Erythroblast (primary cell): ENCODE results near the gene TRPM3.
"Not testable (repeated sequence)": the region's sequence is repeated elsewhere in the genome, so short reads cannot be mapped to it uniquely, and the experiment has no call there.

Experiments
- GATA1 ChIP-seq: IDR thresholded peaks from 2 replicates; pipeline ENCODE4 v1.6.1; 2011; ENCODE audit warnings: low read depth, mild to moderate bottlenecking, control low read depth, low read length, moderate library complexity
- POLR2A ChIP-seq: IDR thresholded peaks from 2 replicates; pipeline ENCODE4 v1.6.1; 2011; ENCODE audit warnings: mild to moderate bottlenecking, low read length

GRCh38 chr9:70629080-70629685 lies 492.2 kb downstream of the TRPM3 start:
- TF ChIP-seq POLR2A, GATA1: not testable (repeated sequence)
